ENCODE results near the gene UBXN11. TPM values are rescaled to one million over a fixed set of nuclear protein-coding genes. Genes with fewer than 3 reads are reported as not detected.

Gene UBXN11
- total and polyA plus RNA-seq, 2 donors (not counting 1 experiment from before 2014, with no cell fraction given) = 68.0 to 81.4 TPM

DNA sequence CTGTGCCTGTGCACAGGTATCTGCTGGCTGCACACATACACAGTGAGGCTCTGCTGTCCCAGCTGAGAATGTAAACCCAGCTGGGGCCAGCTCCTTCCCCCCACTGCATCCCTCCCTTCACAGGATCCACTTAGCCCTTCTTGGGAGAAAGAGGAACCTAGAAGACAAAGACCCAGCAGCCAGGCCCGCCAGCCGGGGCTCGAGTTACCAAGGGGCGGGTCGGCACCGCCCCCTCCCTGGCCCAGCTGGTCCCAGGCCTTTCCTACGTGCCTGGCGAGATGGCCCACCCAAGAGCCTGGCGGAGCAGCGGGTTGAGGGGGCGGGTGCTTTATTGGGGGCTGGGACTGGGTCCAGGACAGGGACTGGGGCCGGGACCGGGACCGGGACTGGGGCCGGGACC is 24.5 kb downstream of the UBXN11 start:
- Histone ChIP-seq H3K9me3 (ENCODE audit: control extremely low read depth in 1 of 3, control insufficient read depth in 2 of 3, insufficient read depth in 1 of 3, low read length in 2 of 3) (no peaks in the 10 kb centered on the region), H3K4me3 (ENCODE audit: control extremely low read depth in 1 of 5, extremely low read depth in 1 of 5, insufficient read depth in 1 of 5, low read depth in 2 of 5, low read length in 4 of 5) (no peak overlapping the region), H3K27ac (ENCODE audit: low read length in 2 of 2) (peak overlapping the region in 1 of 2 donors; percentile 81), H2AFZ (ENCODE audit: insufficient read depth, low read depth, low read length, poor library complexity, severe bottlenecking) (no peak overlapping the region), H3K79me2 (ENCODE audit: control insufficient read depth, insufficient read depth, low read length) (peaks cover 45% of the 10 kb centered on the region), H3K36me3 (replicated peaks in 1 of 2; ENCODE audit: control extremely low read depth in 1 of 2, control insufficient read depth in 1 of 2, extremely low read depth in 1 of 2, insufficient read depth in 2 of 2, low read length in 1 of 2) (peaks cover 2 to 27% of the 10 kb centered on the region in 2 experiments), H3K27me3 (replicated peaks in 1 of 4; ENCODE audit: control extremely low read depth in 1 of 4, control insufficient read depth in 3 of 4, insufficient read depth in 4 of 4, low read length in 3 of 4) (no peaks in the 10 kb centered on the region), H3K4me1 (ENCODE audit: control insufficient read depth in 2 of 2, insufficient read depth in 2 of 2, low read length in 2 of 2) (peaks cover 61 to 83% of the 10 kb centered on the region in 2 donors), H3K9ac (ENCODE audit: low read length) (no peak overlapping the region), H4K20me1 (ENCODE audit: control insufficient read depth, insufficient read depth, low read length, poor library complexity, severe bottlenecking) (peaks cover 22% of the 10 kb centered on the region), H3K4me2 (replicated peaks; ENCODE audit: low read depth, low read length, poor library complexity, severe bottlenecking) (peak overlapping the region; percentile 95)
- ATAC-seq (ENCODE audit: low read depth) (no peak), DNase-seq (no peak)
- no peaks in the 10 kb centered on the region for H3K27me3 Mint-ChIP-seq
- H3K4me1 Mint-ChIP-seq = peaks cover 74% of the 10 kb centered on the region
- WGBS (ENCODE audit: insufficient coverage) = 45% methylated on average over 15 of the region's 15 CpGs
- no peaks in the 10 kb centered on the region for H3K9me3 Mint-ChIP-seq (ENCODE audit: insufficient read depth)
- CTCF ChIA-PET = interaction anchor here (0.5 to 26.4 kb wide), 2 partner anchors 37 to 342 kb away, joined by 3 to 1400 read pairs; partner anchors contain the start of genes CD52 and UBXN11
- POLR2A ChIA-PET = interaction anchor here (0.5 to 21.9 kb wide), 3 partner anchors 7 to 118 kb away, joined by 5 to 1239 read pairs (median 62); partner anchors contain the start of gene CD52
- TF ChIP-seq EZH2 (IDR thresholded peaks at IDR 0.05; ENCODE audit: borderline replicate concordance, insufficient read depth, low read depth, low read length, poor library complexity, severe bottlenecking) = no peak
- TF ChIP-seq, protein P1, sequence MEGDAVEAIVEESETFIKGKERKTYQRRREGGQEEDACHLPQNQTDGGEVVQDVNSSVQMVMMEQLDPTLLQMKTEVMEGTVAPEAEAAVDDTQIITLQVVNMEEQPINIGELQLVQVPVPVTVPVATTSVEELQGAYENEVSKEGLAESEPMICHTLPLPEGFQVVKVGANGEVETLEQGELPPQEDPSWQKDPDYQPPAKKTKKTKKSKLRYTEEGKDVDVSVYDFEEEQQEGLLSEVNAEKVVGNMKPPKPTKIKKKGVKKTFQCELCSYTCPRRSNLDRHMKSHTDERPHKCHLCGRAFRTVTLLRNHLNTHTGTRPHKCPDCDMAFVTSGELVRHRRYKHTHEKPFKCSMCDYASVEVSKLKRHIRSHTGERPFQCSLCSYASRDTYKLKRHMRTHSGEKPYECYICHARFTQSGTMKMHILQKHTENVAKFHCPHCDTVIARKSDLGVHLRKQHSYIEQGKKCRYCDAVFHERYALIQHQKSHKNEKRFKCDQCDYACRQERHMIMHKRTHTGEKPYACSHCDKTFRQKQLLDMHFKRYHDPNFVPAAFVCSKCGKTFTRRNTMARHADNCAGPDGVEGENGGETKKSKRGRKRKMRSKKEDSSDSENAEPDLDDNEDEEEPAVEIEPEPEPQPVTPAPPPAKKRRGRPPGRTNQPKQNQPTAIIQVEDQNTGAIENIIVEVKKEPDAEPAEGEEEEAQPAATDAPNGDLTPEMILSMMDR (IDR thresholded peaks at IDR 0.05) = no peak
- H3K4me3 Mint-ChIP-seq = peak overlapping the region; percentile 92
- intact Hi-C loops (cut with micrococcal nuclease) = loop anchor here (10.0 kb wide), 1 partner anchor 1893 kb away; the partner anchor contains the start of gene PTAFR
- H3K27ac Mint-ChIP-seq = peak overlapping the region; percentile 91
